Hematopoietic multipotent progenitor cell (in vitro differentiated cells): Measurements from ENCODE around the gene CTNNA3. TPM values are rescaled to one million over a fixed set of nuclear protein-coding genes. Genes with fewer than 3 reads are reported as not detected.

ENCODE experiments used
- DNase-seq, 3 donors: peaks; one replicate each; pipeline ENCODE4 v3.0.0-alpha.2; 2011 to 2015; ENCODE audit warnings: low read depth in 2 of 3, low spot score in 2 of 3
- total RNA-seq: library from RNA; depleted of rRNA; stranded (reverse); fragments of >200 nt; gene quantifications from one replicate; pipeline ENCODE4 v1.2.3, GENCODE V29; 2012

Gene CTNNA3
- total RNA-seq, 1 donor = under 0.01 TPM

DNA sequence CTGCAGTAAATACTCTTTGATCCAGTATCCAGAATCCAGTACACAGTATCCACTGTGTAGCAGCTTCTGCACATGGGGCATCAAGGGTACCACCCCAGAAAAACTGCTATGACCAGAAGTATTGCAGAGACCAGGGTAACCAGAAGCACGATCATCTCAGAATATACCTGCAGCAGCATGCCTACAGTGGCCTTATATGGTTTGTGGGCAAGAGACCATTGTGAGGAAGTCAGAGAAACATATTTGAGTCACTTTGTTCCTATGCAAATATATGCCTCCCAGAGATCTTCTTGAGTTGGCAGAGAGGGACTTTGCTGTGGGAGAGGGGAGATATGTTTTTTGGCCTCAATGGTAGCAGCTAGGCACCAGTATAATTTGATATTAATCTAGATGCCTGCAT, 976.5 kb downstream of the CTNNA3 start:
- no peak for DNase-seq

- no peak for DNase-seq
Observed at GRCh38 chr10:66717231-66717981, 978.6 kb downstream of the CTNNA3 start.

- DNase-seq = no peak
Observed at GRCh38 chr10:66714741-66715140, 981.3 kb downstream of the CTNNA3 start.

- no peak for DNase-seq
Observed at GRCh38 chr10:66713387-66713786, 982.6 kb downstream of the CTNNA3 start.

GRCh38 chr10:66698069-66698468, 997.9 kb downstream of the CTNNA3 start:
- DNase-seq = no peak

DNA sequence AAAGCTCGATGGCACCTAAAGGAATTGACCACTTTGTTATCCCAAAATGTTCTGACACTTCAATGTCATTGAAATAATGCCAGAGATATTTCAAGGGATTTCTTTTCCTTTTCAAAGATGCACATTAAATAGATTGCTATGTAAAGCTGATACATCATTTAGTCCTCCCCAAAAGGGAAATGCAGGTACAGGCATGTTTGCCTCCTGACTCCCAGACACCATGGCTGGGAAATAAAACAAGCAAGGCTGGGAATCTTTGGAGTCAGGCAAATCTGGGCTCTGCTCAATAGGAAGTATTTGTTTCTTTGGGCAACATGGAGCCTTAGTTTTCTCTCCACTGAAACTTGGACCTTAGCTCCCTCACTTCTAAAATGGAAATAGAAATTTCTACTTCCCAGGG, 1000.9 kb downstream of the CTNNA3 start:
- no peak for DNase-seq

- DNase-seq = no peak
Observed at GRCh38 chr10:66684581-66684980, 1011.4 kb downstream of the CTNNA3 start.

- no peak for DNase-seq
Observed at GRCh38 chr10:66680886-66681285, 1015.1 kb downstream of the CTNNA3 start.

DNA sequence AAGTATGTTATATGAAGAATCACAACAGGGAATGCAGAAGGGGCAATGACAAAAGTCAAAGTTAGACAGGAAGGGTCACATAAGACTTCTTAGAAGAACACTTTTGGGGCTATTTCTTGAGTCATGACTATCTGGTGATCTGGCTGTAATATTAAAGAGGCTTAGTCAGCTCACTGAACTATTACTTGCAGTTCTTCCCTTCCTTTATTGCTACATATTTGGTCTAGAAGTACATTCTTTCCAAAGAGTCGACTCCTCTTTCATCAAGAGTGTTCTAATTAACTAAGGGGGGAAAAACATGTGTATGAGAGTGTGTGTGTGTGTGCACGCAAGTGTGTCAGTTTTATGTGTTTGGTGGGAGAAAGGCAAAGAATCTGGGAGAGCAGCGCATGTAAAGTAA, 1017.5 kb downstream of the CTNNA3 start:
- no peak for DNase-seq

- no peak for DNase-seq
Observed at GRCh38 chr10:66673071-66673470, 1022.9 kb downstream of the CTNNA3 start.

GRCh38 chr10:66671562-66671961, 1024.4 kb downstream of the CTNNA3 start:
- no peak for DNase-seq

GRCh38 chr10:66671064-66671463, 1024.9 kb downstream of the CTNNA3 start:
- no peak for DNase-seq

DNA sequence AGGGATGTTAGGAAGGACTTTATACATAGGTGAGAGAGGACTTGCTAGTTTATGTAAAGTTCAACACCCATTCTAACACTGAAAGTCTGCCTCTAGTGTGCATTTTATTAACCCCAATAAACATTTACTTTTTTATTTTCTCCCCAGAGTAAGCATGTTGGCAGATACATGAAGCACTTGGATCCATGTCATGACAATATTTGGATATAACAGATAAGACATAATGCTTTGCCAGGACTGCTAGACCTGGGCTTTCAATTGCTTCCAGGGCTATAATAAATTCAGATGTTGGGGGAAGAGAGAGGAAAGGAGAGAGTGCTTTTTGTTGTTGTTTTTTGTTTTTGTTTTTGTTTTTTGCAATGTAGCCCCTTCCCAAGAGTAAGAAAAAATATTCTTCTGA, 1039.5 kb downstream of the CTNNA3 start:
- DNase-seq = no peak

- DNase-seq = no peak
Observed at GRCh38 chr10:66654861-66655260, 1041.1 kb downstream of the CTNNA3 start.

- DNase-seq = no peak
Observed at GRCh38 chr10:66651308-66652082, 1044.5 kb downstream of the CTNNA3 start.

DNA sequence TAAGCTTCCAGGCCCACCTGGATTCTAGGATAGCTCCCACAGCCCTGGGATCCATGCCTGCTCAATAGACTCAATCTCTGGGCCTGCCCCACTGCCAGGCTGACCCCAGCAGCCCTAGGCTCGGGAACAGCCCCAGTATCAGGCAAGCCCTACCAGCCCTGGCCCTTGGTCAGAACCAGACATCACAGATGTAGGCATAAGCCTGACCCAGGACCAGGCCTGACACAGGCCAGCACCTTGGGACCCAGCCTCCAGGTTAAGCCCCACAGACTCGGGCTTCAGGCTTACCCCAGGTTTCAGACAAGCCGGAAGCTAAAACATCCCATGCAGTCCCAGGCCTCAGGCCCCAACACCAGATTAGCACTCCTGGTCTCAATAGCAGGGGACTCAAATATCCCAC, 1046.4 kb downstream of the CTNNA3 start:
- no peak for DNase-seq

GRCh38 chr10:66642217-66642616, 1053.8 kb downstream of the CTNNA3 start:
- DNase-seq = no peak

DNA sequence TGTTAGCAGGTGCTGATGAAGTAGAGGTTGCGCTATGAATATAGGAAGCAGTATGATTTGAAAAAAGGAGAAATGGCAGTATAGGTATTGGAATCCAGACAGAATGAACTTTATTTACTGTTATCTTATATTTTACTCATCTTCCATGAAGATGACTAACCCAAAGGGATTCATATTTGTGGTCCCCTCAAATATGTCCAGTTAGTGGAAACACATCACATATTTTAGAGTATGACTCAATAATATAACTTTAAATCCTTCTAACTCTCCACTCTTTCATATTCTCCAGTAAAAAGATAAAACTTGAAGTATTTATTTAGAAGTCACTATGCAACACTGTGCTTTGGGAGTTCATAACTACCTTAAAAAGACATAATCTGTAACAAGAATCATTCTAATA, 1056.6 kb downstream of the CTNNA3 start:
- DNase-seq = no peak

DNA sequence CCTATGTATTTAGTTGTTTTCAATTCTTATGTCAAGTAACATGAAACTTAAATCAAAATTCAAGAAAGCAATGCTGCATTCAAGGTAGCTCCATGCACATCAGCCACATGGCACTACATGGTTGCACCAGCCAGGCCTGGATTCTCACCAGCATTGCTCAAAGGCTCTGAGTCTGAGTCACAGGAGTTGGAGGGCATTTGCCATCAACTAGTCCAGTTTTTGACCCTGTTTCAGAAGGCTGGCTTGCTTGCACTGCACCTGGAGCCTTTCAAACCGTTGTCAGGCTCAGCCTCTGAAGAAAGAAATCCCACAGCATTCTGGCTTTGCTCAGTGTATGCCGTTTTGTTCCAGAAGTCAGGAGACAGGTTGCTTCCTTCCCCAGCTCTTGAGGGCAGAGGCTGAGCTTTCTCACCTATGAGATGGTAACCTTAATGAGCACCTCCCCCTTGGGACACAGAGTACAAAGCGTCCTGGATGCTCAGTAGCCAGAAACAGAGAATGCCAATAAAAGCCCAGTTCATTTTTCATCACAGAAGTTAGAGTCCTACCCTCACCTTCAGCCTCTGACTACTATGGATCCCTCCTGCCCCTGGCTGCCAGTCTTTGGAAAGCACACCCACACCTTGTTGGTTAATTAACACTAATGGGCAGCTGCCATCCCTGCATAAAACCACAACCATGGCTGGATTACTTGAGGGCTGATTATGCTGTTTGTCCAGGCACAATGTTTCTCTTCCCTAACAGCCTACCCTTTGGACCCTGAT, 1058.5 kb downstream of the CTNNA3 start:
- DNase-seq = no peak

DNA sequence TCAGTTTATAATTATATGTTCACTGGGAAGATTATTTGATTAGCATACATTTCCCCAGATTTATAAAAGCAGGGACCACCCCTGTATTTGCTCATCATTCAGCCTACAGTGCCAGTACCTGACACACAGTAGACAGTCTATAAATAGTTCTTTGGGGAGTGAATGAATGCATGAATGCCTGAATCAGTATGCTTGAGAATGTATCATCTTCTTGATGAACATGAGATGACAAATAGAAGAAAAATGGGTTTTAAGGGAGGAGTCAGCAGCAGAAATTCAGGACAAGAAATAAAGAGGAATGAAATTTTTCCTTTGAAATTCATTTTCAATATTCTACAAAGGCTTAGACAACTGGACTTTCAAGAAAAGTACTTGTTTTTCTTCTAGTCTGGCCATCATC, 1066.0 kb downstream of the CTNNA3 start:
- no peak for DNase-seq

GRCh38 chr10:66627156-66627555, 1068.8 kb downstream of the CTNNA3 start:
- DNase-seq = no peak
